NT2/D1 (cell line): ENCODE data around the gene PLEKHH1.

Experiments
- SUZ12 ChIP-seq: IDR thresholded peaks from 2 replicates; pipeline ENCODE4 v1.6.1; 2011; ENCODE audit not compliant: insufficient read length, insufficient read depth; ENCODE audit errors: extremely low read depth
- YY1 ChIP-seq: IDR thresholded peaks from 2 replicates; pipeline ENCODE4 v1.6.1; 2011; ENCODE audit not compliant: insufficient read length, insufficient read depth
- ZNF274 ChIP-seq: IDR thresholded peaks from 2 replicates; pipeline ENCODE4 v1.6.1; 2011; ENCODE audit warnings: mild to moderate bottlenecking, low read depth, low read length

DNA sequence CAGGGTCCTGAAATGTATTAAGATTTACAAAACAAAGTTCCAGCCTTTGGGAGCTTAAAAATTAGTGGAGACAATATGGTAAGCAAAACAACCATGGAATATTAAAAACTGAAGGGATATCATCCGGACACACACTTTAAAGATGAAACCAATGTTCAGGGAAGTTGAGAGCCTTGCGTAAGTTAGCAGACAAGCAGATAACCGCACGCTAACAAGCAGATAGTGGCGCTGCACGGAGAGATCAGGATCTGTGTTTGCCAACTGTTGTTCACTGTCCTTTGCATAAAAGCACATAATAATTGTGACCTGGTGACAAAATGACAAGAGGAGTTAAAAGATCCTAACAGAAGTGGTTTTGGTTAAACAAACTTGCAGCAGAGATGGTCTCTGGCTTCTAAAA is 30.2 kb upstream of the PLEKHH1 start:
- TF ChIP-seq SUZ12 (no peak), YY1 (no peak), ZNF274 (no peak)
